HG03103 (cell line): Measurements from ENCODE around the gene MGLL.

Source experiments
- ATAC-seq: cut with Tn5 transposase; IDR thresholded peaks from one replicate; pipeline ENCODE4 v1.9.1; 2021; ENCODE audit warnings: low read depth; ENCODE audit not compliant: unreplicated experiment

The MGLL gene

GRCh38 chr3:127645371-127646015 is 176.8 kb downstream of the MGLL start:
- ATAC-seq = no peak

GRCh38 chr3:127644641-127645370 is 177.5 kb downstream of the MGLL start:
- ATAC-seq = no peak

GRCh38 chr3:127640042-127640355 is 182.3 kb downstream of the MGLL start:
- ATAC-seq = no peak

GRCh38 chr3:127639173-127640041 is 182.9 kb downstream of the MGLL start:
- no peak for ATAC-seq
